ENCODE measurements around the gene PRDM15.
A peak's percentile ranks its signal among the peaks of the same experiment; 100 is the strongest.

The PRDM15 gene

DNA sequence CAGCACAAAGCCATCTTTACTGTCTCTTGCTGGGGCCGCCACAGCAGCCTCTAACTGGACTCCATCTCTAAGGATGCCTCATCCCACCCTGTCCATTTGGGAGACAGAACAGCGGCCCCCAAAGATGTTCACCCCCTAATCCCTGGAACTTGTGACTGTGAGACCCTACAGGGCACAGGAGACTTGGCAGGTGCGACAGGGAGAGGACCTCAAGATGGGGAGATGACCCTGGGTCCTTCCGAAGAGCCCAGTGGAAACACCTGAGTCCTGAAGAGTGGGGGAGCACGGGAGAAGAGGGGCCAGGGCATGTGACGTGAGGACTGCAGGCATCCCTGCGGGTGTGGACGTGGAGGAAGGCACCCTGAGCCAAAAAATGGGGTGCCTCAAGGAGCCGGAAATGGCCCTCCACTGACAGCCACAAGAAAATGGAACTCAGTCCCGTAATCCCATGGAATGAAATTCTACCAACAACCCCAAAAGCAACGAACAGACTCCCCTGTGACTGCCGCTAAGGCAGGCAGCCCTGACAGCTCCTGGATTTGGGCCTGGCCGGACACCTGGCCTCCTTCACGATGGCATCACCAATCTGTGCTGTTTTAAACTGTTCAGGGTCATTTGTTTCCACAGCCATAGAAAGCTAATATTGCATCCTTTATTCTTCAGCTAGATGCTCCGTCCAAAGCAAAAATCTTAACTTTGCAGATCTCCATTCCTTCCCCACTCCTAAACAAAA, 40.7 kb upstream of the PRDM15 start:
- Histone ChIP-seq H2AFZ (ENCODE audit: low read depth, low read length) (no peak overlapping the region), H3K4me2 (ENCODE audit: low read length) (no peak overlapping the region), H3K36me3 (replicated peaks; ENCODE audit: low read depth, low read length) (no peaks in the 10 kb centered on the region), H3K79me2 (ENCODE audit: low read length) (no peaks in the 10 kb centered on the region), H4K20me1 (ENCODE audit: insufficient read depth, low read length) (no peaks in the 10 kb centered on the region), H3K27ac (ENCODE audit: low read length) (no peak overlapping the region), H3K9me3 (ENCODE audit: insufficient read depth, low read length) (no peaks in the 10 kb centered on the region), H3K9ac (ENCODE audit: low read length) (no peak overlapping the region), H3K4me3 (ENCODE audit: low read length) (no peak overlapping the region), H3K4me1 (ENCODE audit: low read length) (peaks cover 26% of the 10 kb centered on the region), H3K27me3 (ENCODE audit: low read depth, low read length) (peaks cover 5% of the 10 kb centered on the region; the same call in 1 of the 2 replicates)
- TF ChIP-seq, protein P1, sequence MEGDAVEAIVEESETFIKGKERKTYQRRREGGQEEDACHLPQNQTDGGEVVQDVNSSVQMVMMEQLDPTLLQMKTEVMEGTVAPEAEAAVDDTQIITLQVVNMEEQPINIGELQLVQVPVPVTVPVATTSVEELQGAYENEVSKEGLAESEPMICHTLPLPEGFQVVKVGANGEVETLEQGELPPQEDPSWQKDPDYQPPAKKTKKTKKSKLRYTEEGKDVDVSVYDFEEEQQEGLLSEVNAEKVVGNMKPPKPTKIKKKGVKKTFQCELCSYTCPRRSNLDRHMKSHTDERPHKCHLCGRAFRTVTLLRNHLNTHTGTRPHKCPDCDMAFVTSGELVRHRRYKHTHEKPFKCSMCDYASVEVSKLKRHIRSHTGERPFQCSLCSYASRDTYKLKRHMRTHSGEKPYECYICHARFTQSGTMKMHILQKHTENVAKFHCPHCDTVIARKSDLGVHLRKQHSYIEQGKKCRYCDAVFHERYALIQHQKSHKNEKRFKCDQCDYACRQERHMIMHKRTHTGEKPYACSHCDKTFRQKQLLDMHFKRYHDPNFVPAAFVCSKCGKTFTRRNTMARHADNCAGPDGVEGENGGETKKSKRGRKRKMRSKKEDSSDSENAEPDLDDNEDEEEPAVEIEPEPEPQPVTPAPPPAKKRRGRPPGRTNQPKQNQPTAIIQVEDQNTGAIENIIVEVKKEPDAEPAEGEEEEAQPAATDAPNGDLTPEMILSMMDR (IDR thresholded peaks at IDR 0.05; ENCODE audit: low read depth, low read length): no peak

GRCh38 chr21:41918561-41919358, 39.6 kb upstream of the PRDM15 start:
- H3K4me1 ChIP-seq (ENCODE audit: low read length): peaks cover 26% of the 10 kb centered on the region
- H3K79me2 ChIP-seq (ENCODE audit: low read length): no peaks in the 10 kb centered on the region
- H3K4me2 ChIP-seq (ENCODE audit: low read length): no peak overlapping the region
- H4K20me1 ChIP-seq (ENCODE audit: insufficient read depth, low read length): no peaks in the 10 kb centered on the region
- no peaks in the 10 kb centered on the region for H3K36me3 ChIP-seq (replicated peaks; ENCODE audit: low read depth, low read length)
- TF ChIP-seq EZH2phosphoT487 (IDR thresholded peaks at IDR 0.05; ENCODE audit: low read depth): no peak
- TF ChIP-seq, protein P1 (IDR thresholded peaks at IDR 0.05; ENCODE audit: low read depth, low read length): no peak
- no peaks in the 10 kb centered on the region for H3K9me3 ChIP-seq (ENCODE audit: insufficient read depth, low read length)
- H3K9ac ChIP-seq (ENCODE audit: low read length): no peak overlapping the region
- no peak overlapping the region for H3K4me3 ChIP-seq (ENCODE audit: low read length)
- H2AFZ ChIP-seq (ENCODE audit: low read depth, low read length): no peak overlapping the region
- peaks cover 5% of the 10 kb centered on the region; the same call in 1 of the 2 replicates for H3K27me3 ChIP-seq (ENCODE audit: low read depth, low read length)
- H3K27ac ChIP-seq (ENCODE audit: low read length): no peak overlapping the region

- no peak for TF ChIP-seq EZH2phosphoT487 (IDR thresholded peaks at IDR 0.05; ENCODE audit: low read depth)
- TF ChIP-seq, protein P1 (IDR thresholded peaks at IDR 0.05; ENCODE audit: low read depth, low read length): no peak
- H3K27me3 ChIP-seq (ENCODE audit: low read depth, low read length): peaks cover 5% of the 10 kb centered on the region; the same call in 1 of the 2 replicates
- peaks cover 26% of the 10 kb centered on the region for H3K4me1 ChIP-seq (ENCODE audit: low read length)
- no peak overlapping the region for H2AFZ ChIP-seq (ENCODE audit: low read depth, low read length)
- no peak overlapping the region for H3K27ac ChIP-seq (ENCODE audit: low read length)
- no peaks in the 10 kb centered on the region for H3K9me3 ChIP-seq (ENCODE audit: insufficient read depth, low read length)
- no peaks in the 10 kb centered on the region for H3K36me3 ChIP-seq (replicated peaks; ENCODE audit: low read depth, low read length)
- no peak overlapping the region for H3K9ac ChIP-seq (ENCODE audit: low read length)
- H3K4me2 ChIP-seq (ENCODE audit: low read length): no peak overlapping the region
- H4K20me1 ChIP-seq (ENCODE audit: insufficient read depth, low read length): no peaks in the 10 kb centered on the region
- no peaks in the 10 kb centered on the region for H3K79me2 ChIP-seq (ENCODE audit: low read length)
- no peak overlapping the region for H3K4me3 ChIP-seq (ENCODE audit: low read length)
Observed at GRCh38 chr21:41917531-41917930, 38.4 kb upstream of the PRDM15 start.

- Histone ChIP-seq H3K4me3 (ENCODE audit: low read length) (no peak overlapping the region), H3K27me3 (ENCODE audit: low read depth, low read length) (peaks cover 5% of the 10 kb centered on the region; the same call in 1 of the 2 replicates), H3K9ac (ENCODE audit: low read length) (no peak overlapping the region), H3K4me1 (ENCODE audit: low read length) (peaks cover 22% of the 10 kb centered on the region), H3K4me2 (ENCODE audit: low read length) (no peak overlapping the region), H3K36me3 (replicated peaks; ENCODE audit: low read depth, low read length) (no peaks in the 10 kb centered on the region), H3K27ac (ENCODE audit: low read length) (no peak overlapping the region), H2AFZ (ENCODE audit: low read depth, low read length) (no peak overlapping the region), H3K79me2 (ENCODE audit: low read length) (no peaks in the 10 kb centered on the region), H3K9me3 (ENCODE audit: insufficient read depth, low read length) (no peaks in the 10 kb centered on the region), H4K20me1 (ENCODE audit: insufficient read depth, low read length) (no peaks in the 10 kb centered on the region)
- no peak for TF ChIP-seq EZH2phosphoT487 (IDR thresholded peaks at IDR 0.05; ENCODE audit: low read depth)
- TF ChIP-seq, protein P1 (IDR thresholded peaks at IDR 0.05; ENCODE audit: low read depth, low read length): peak; percentile 60
Observed at GRCh38 chr21:41916888-41917433, 37.8 kb upstream of the PRDM15 start.

Data from OCI-LY3 (cell line).